Large intestine (tissue), 3 donors: ENCODE results near the gene GIMAP8. TPM values are rescaled to one million over a fixed set of nuclear protein-coding genes. Genes with fewer than 3 reads are reported as not detected.
"Not testable (repeated sequence)": the region's sequence is repeated elsewhere in the genome, so short reads cannot be mapped to it uniquely, and the experiment has no call there.

ENCODE experiments used
- DNase-seq, 2 donors: peaks; one replicate each; pipeline versions ENCODE4 v3.0.0 to v3.0.0-alpha.2; 2013
- H3K27ac ChIP-seq: one replicate; pipeline ENCODE4 v1.5.1; 2013; ENCODE audit warnings: low read length
- H3K27me3 ChIP-seq: 2 replicates; pipeline ENCODE4 v1.6.1; 2013; ENCODE audit warnings: low read length; ENCODE audit not compliant: control insufficient read depth, insufficient read depth
- H3K36me3 ChIP-seq: 2 replicates; pipeline ENCODE4 v1.6.1; 2013; ENCODE audit warnings: low read length; ENCODE audit not compliant: control insufficient read depth, insufficient read depth
- H3K4me1 ChIP-seq: one replicate; pipeline ENCODE4 v1.6.1; 2013; ENCODE audit warnings: low read length; ENCODE audit not compliant: control insufficient read depth, insufficient read depth
- H3K4me3 ChIP-seq: one replicate; pipeline ENCODE4 v1.5.1; 2013; ENCODE audit warnings: low read length
- H3K9me3 ChIP-seq: one replicate; pipeline ENCODE4 v1.6.1; 2013; ENCODE audit warnings: mild to moderate bottlenecking, low read depth, low read length, moderate library complexity; ENCODE audit not compliant: control insufficient read depth
- WGBS: methylation state at CpG from one replicate; pipeline ENCODE4 v1.1.5; 2013; ENCODE audit warnings: low lambda C conversion rate; ENCODE audit not compliant: insufficient coverage; 5-methylcytosine and 5-hydroxymethylcytosine counted together
- polyA plus RNA-seq: library from polyadenylated mRNA; unstranded; fragments of 120-200 nt; gene quantifications from one replicate; pipeline ENCODE4 v1.2.1, GENCODE V29; 2013

Gene GIMAP8
- polyA plus RNA-seq, 1 donor: 6.3 TPM

- Histone ChIP-seq H3K27ac (peak overlapping the region; percentile 22), H3K9me3 (no peaks in the 10 kb centered on the region), H3K36me3 (no peaks in the 10 kb centered on the region), H3K27me3 (peaks cover 2% of the 10 kb centered on the region), H3K4me1 (no peaks in the 10 kb centered on the region), H3K4me3 (peak overlapping the region; percentile 32)
- DNase-seq: no peak
- WGBS: no CpG with 5 or more reads among the region's 8 CpGs
Measured at GRCh38 chr7:150451833-150452461, 1.5 kb downstream of the GIMAP8 start.

- Histone ChIP-seq H3K27me3 (peaks cover 2% of the 10 kb centered on the region), H3K9me3 (no peaks in the 10 kb centered on the region), H3K4me1 (no peaks in the 10 kb centered on the region), H3K36me3 (no peaks in the 10 kb centered on the region), H3K4me3 (no peak overlapping the region), H3K27ac (no peak overlapping the region)
- DNase-seq: no peak
- WGBS: no CpG with 5 or more reads among the region's 8 CpGs
Measured at GRCh38 chr7:150453181-150453580, 2.8 kb downstream of the GIMAP8 start.

DNA sequence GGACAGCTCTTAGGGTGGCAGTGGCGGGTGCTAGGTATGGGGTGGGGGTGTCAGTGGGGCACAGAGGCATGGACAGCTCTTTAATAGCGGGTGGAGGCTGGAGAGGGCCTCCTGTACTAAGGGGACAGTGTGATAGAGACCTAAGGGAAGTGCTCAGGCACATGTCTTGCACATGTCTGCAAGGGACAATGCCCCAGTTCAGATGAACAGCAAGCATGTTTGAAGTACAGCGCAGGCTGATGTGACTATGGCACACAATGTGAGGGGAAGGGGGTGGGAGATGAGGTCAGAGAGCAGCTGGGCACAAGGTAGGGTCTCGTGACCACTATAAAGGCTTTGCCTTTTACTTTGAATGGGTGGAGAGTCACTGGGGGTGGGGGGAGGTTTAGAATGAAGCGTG is 3.5 kb downstream of the GIMAP8 start:
- no peak for DNase-seq
- 80% methylated on average over 1 of the region's 5 CpGs for WGBS
- no peak overlapping the region for H3K4me3 ChIP-seq
- no peaks in the 10 kb centered on the region for H3K9me3 ChIP-seq
- H3K36me3 ChIP-seq: no peaks in the 10 kb centered on the region
- no peak overlapping the region for H3K27ac ChIP-seq
- no peaks in the 10 kb centered on the region for H3K4me1 ChIP-seq
- peaks cover 2% of the 10 kb centered on the region for H3K27me3 ChIP-seq

- WGBS: no CpG with 5 or more reads among the region's 5 CpGs
- DNase-seq, H3K27ac ChIP-seq, H3K4me3 ChIP-seq, H3K4me1 ChIP-seq, H3K27me3 ChIP-seq, H3K36me3 ChIP-seq, H3K9me3 ChIP-seq: not testable (repeated sequence)
Measured at GRCh38 chr7:150457064-150457463, 6.6 kb downstream of the GIMAP8 start.

DNA sequence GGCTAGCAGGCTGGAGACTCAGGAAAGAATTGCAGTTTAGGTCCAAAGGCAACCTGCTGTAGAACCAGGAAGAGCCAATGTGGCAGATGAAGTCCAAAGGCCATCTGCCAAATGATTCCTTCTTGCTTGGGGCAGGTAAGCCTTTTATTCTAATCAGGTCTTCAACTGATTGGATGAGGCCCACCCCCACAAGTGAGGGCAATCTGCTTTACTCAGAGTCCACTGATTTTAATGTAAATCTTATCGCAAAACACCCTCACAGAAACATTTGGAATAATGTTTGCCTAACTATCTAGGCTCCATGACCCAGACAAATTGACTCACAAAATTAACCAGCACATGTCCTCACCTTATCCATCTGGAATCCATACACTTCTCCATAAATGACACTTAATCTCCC is 7.8 kb downstream of the GIMAP8 start:
- no peak overlapping the region for H3K4me3 ChIP-seq
- H3K27me3 ChIP-seq: no peaks in the 10 kb centered on the region
- WGBS: no CpG with 5 or more reads among the region's 1 CpG
- H3K4me1 ChIP-seq: no peaks in the 10 kb centered on the region
- H3K36me3 ChIP-seq: no peaks in the 10 kb centered on the region
- H3K9me3 ChIP-seq: no peaks in the 10 kb centered on the region
- no peak for DNase-seq
- no peak overlapping the region for H3K27ac ChIP-seq

DNA sequence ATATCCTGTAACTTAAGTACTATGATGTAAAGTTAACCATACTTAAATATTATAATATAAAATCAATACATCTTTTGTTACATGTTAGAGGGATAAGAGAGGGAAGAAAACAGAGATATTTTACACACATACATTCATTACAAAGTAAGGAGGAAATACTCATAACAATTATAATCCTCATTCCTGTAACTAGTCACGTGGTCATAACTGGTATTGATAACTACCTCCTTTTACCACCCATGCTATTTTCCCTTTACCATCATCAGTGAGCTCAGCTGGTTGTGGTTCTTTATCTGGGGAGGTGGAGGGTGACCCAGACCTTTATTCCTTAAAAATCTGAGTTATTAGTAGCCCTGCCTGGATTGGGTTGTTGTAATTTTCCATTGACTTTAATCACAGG is 8.3 kb downstream of the GIMAP8 start:
- no peaks in the 10 kb centered on the region for H3K27me3 ChIP-seq
- no peaks in the 10 kb centered on the region for H3K4me1 ChIP-seq
- H3K27ac ChIP-seq: no peak overlapping the region
- WGBS: 67% methylated on average over 1 of the region's 1 CpG
- no peak for DNase-seq
- no peaks in the 10 kb centered on the region for H3K9me3 ChIP-seq
- H3K4me3 ChIP-seq: no peak overlapping the region
- no peaks in the 10 kb centered on the region for H3K36me3 ChIP-seq

GRCh38 chr7:150461520-150461919 is 11.1 kb downstream of the GIMAP8 start:
- Histone ChIP-seq H3K27me3 (no peaks in the 10 kb centered on the region), H3K4me3 (no peak overlapping the region), H3K9me3 (no peaks in the 10 kb centered on the region), H3K27ac (no peak overlapping the region), H3K4me1 (no peaks in the 10 kb centered on the region), H3K36me3 (no peaks in the 10 kb centered on the region)
- 100% methylated on average over 1 of the region's 1 CpG for whole genome bisulfite sequencing
- DNase-seq: no peak

DNA sequence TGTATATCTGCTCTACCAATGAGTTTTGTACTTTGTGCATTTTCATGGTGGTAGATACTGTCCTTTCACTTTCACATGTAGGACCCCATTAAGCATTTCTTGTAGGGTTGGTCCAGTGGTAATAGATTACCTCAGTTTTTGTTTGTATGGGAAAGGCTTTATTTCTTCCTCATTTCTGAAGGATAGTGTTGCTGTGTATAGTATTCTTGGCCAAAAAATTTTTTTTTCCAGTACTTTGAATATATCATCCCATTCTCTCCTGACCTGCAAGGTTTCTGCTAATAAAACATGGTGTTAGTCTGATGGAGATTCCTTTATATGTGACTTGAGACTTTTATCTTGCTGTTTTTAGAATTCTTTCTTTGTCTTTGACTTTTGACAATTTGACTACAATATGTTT is 12.0 kb downstream of the GIMAP8 start:
- H3K27ac ChIP-seq: no peak overlapping the region
- H3K9me3 ChIP-seq: no peaks in the 10 kb centered on the region
- H3K4me1 ChIP-seq: no peaks in the 10 kb centered on the region
- no peak overlapping the region for H3K4me3 ChIP-seq
- H3K27me3 ChIP-seq: no peaks in the 10 kb centered on the region
- no peaks in the 10 kb centered on the region for H3K36me3 ChIP-seq
- DNase-seq: no peak

DNA sequence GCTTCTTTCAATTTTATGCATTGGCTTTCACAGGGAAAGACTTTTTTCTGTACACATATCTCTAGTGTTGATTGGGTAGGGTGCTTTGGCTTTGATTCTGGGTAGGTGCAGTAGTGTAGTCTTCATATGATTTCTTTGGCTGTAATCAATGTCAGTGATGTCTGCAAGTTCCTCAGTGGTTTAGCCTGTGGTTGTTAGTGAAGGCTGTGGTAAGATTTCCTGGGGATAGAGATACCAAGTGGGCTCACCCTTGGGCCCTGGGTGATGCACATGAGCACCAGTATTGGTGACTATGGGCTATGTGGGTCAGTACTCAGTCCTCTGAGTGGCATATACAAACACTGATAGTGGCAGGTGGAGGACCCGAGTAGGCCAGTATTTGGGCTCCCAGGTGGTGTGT is 13.0 kb downstream of the GIMAP8 start:
- Histone ChIP-seq H3K9me3 (no peaks in the 10 kb centered on the region), H3K27me3 (no peaks in the 10 kb centered on the region), H3K36me3 (no peaks in the 10 kb centered on the region), H3K4me1 (no peaks in the 10 kb centered on the region), H3K4me3 (no peak overlapping the region), H3K27ac (no peak overlapping the region)
- no CpG with 5 or more reads among the region's 1 CpG for WGBS
- no peak for DNase-seq

GRCh38 chr7:150464962-150465361 is 14.5 kb downstream of the GIMAP8 start:
- no peak overlapping the region for H3K4me3 ChIP-seq
- H3K9me3 ChIP-seq: no peaks in the 10 kb centered on the region
- H3K4me1 ChIP-seq: no peaks in the 10 kb centered on the region
- H3K27me3 ChIP-seq: peaks cover 6% of the 10 kb centered on the region
- no peak for DNase-seq
- no peaks in the 10 kb centered on the region for H3K36me3 ChIP-seq
- no CpG with 5 or more reads among the region's 1 CpG for WGBS
- no peak overlapping the region for H3K27ac ChIP-seq

GRCh38 chr7:150465414-150465813 is 15.0 kb downstream of the GIMAP8 start:
- no CpG with 5 or more reads among the region's 2 CpGs for WGBS
- H3K27ac ChIP-seq: no peak overlapping the region
- no peaks in the 10 kb centered on the region for H3K9me3 ChIP-seq
- DNase-seq: no peak
- no peaks in the 10 kb centered on the region for H3K4me1 ChIP-seq
- H3K36me3 ChIP-seq: no peaks in the 10 kb centered on the region
- no peak overlapping the region for H3K4me3 ChIP-seq
- peaks cover 6% of the 10 kb centered on the region for H3K27me3 ChIP-seq
